Neutrophil (primary cell): ENCODE results near the gene PRKG1.
"Not testable (repeated sequence)": the region's sequence is repeated elsewhere in the genome, so short reads cannot be mapped to it uniquely, and the experiment has no call there.

Source experiments
- H3K27ac ChIP-seq: fragments of 200-600 bp; sonication (generic); 2 replicates; pipeline ENCODE4 v1.5.1; 2016; ENCODE audit warnings: mild to moderate bottlenecking, moderate library complexity
- H3K27me3 ChIP-seq: fragments of 200-600 bp; sonication (generic); 2 replicates; pipeline ENCODE4 v1.6.0; 2016; ENCODE audit warnings: mild to moderate bottlenecking
- H3K36me3 ChIP-seq: fragments of 200-600 bp; sonication (generic); 2 replicates; pipeline ENCODE4 v1.5.1; 2017
- H3K4me1 ChIP-seq, 2 experiments: fragments of 200-600 bp in 1 of 2; sonication (generic) in 1 of 2; 1 replicate in 1 of 2; 2 replicates in 1 of 2; pipeline versions ENCODE4 v1.5.1 to v1.6.1; 2013 to 2016; ENCODE audit warnings: low read depth in 1 of 2, low read length in 1 of 2, mild to moderate bottlenecking in 1 of 2, moderate library complexity in 1 of 2; ENCODE audit not compliant: control insufficient read depth in 1 of 2, insufficient read depth in 1 of 2
- H3K4me3 ChIP-seq, 2 experiments: fragments of 200-600 bp in 1 of 2; sonication (generic) in 1 of 2; 1 replicate in 1 of 2; 2 replicates in 1 of 2; pipeline ENCODE4 v1.5.1; 2013 to 2016; ENCODE audit warnings: low read depth in 1 of 2, low read length in 1 of 2, mild to moderate bottlenecking in 1 of 2, moderate library complexity in 1 of 2
- H3K9me3 ChIP-seq: fragments of 200-600 bp; sonication (generic); 2 replicates; pipeline ENCODE4 v1.5.1; 2016
- CTCF ChIP-seq: fragments of 200-600 bp; sonication (generic); IDR thresholded peaks from 2 replicates; pipeline ENCODE4 v1.5.1; 2016; ENCODE audit warnings: antibody characterized with exemption

Gene PRKG1

GRCh38 chr10:52239771-52240170 is 1165.5 kb downstream of the PRKG1 start:
- Histone ChIP-seq H3K36me3 (no peaks in the 10 kb centered on the region), H3K27me3 (no peaks in the 10 kb centered on the region), H3K27ac (no peak overlapping the region), H3K4me3 (no peak overlapping the region), H3K4me1 (no peaks in the 10 kb centered on the region), H3K9me3 (no peaks in the 10 kb centered on the region)
- TF ChIP-seq CTCF = no peak

GRCh38 chr10:52245547-52245946 is 1171.3 kb downstream of the PRKG1 start:
- no peak overlapping the region for H3K4me3 ChIP-seq
- no peaks in the 10 kb centered on the region for H3K27me3 ChIP-seq
- H3K27ac ChIP-seq = no peak overlapping the region
- no peaks in the 10 kb centered on the region for H3K4me1 ChIP-seq
- no peaks in the 10 kb centered on the region for H3K36me3 ChIP-seq
- TF ChIP-seq CTCF = no peak
- no peaks in the 10 kb centered on the region for H3K9me3 ChIP-seq

GRCh38 chr10:52247929-52248328 is 1173.6 kb downstream of the PRKG1 start:
- H3K4me1 ChIP-seq, H3K9me3 ChIP-seq, H3K36me3 ChIP-seq, H3K27me3 ChIP-seq, H3K27ac ChIP-seq, H3K4me3 ChIP-seq: not testable (repeated sequence)

- Histone ChIP-seq H3K27ac (no peak overlapping the region), H3K27me3 (no peaks in the 10 kb centered on the region), H3K36me3 (no peaks in the 10 kb centered on the region), H3K9me3 (no peaks in the 10 kb centered on the region), H3K4me1 (no peaks in the 10 kb centered on the region), H3K4me3 (no peak overlapping the region)
- TF ChIP-seq CTCF = no peak
These were observed 1174.5 kb downstream of the PRKG1 start for GRCh38 chr10:52248697-52249306.

- H3K27ac ChIP-seq = no peak overlapping the region
- no peaks in the 10 kb centered on the region for H3K36me3 ChIP-seq
- no peak for TF ChIP-seq CTCF
- H3K27me3 ChIP-seq = no peaks in the 10 kb centered on the region
- H3K4me3 ChIP-seq = no peak overlapping the region
- H3K4me1 ChIP-seq = no peaks in the 10 kb centered on the region
- no peaks in the 10 kb centered on the region for H3K9me3 ChIP-seq
These were observed 1175.6 kb downstream of the PRKG1 start for GRCh38 chr10:52249850-52250395.

GRCh38 chr10:52250510-52250909 is 1176.2 kb downstream of the PRKG1 start:
- Histone ChIP-seq H3K27me3 (no peaks in the 10 kb centered on the region), H3K27ac (no peak overlapping the region), H3K4me1 (no peaks in the 10 kb centered on the region), H3K4me3 (no peak overlapping the region), H3K36me3 (no peaks in the 10 kb centered on the region), H3K9me3 (no peaks in the 10 kb centered on the region)
- TF ChIP-seq CTCF = no peak
